Psoas muscle (tissue), 8 donors: ENCODE measurements around the gene NR2C1. TPM values are rescaled to one million over a fixed set of nuclear protein-coding genes. Genes with fewer than 3 reads are reported as not detected.

Experiments
- ATAC-seq, 4 donors: fragments of 200-7000 bp; cut with Tn5 transposase; one replicate each; pipeline ENCODE4 v1.9.1; 2020; ENCODE audit warnings: moderate library complexity in 3 of 4, mild to moderate bottlenecking in 2 of 4
- DNase-seq, 2 donors: peaks; one replicate each; pipeline ENCODE4 v3.0.0-alpha.2; 2020
- H3K27ac ChIP-seq: fragments of 200-600 bp; one replicate; pipeline ENCODE4 v1.8.0; 2022
- H3K27me3 ChIP-seq, 3 donors: fragments of 200-600 bp in 1 of 3; one replicate each; pipeline versions ENCODE4 v1.6.1 to v1.8.0; 2013 to 2022; ENCODE audit warnings: low read length in 2 of 3, mild to moderate bottlenecking in 2 of 3, moderate library complexity in 1 of 3; ENCODE audit not compliant: insufficient read depth in 3 of 3
- H3K36me3 ChIP-seq, 2 donors: fragments of 200-600 bp in 1 of 2; one replicate each; pipeline versions ENCODE4 v1.6.1 to v1.8.0; 2013 to 2022; ENCODE audit warnings: low read depth in 1 of 2, mild to moderate bottlenecking in 1 of 2, moderate library complexity in 1 of 2; ENCODE audit not compliant: insufficient read depth in 1 of 2
- H3K4me1 ChIP-seq: fragments of 200-600 bp; one replicate; pipeline ENCODE4 v1.8.0; 2022
- H3K4me3 ChIP-seq: fragments of 200-600 bp; one replicate; pipeline ENCODE4 v1.8.0; 2022; ENCODE audit warnings: mild to moderate bottlenecking
- H3K9me3 ChIP-seq: fragments of 200-600 bp; one replicate; pipeline ENCODE4 v1.8.0; 2022
- CTCF ChIP-seq: fragments of 200-600 bp; IDR thresholded peaks from one replicate; pipeline ENCODE4 v1.8.0; 2022; ENCODE audit warnings: antibody characterized with exemption
- WGBS, 3 donors: extraction: QIAGEN DNeasy Blood & Tissue Kit; methylation state at CpG; one replicate each; pipeline versions ENCODE4 v1.1.6 to v1.1.7; 2013; 5-methylcytosine and 5-hydroxymethylcytosine counted together
- intact Hi-C, 2 donors: fragments of 100-400 bp; cut with DNase I; formaldehyde crosslinking; loops; one replicate each; pipeline versions ENCODE4 v1.11.0 to v1.14.2; 2022
- polyA plus RNA-seq, 3 donors: library from polyadenylated mRNA; stranded (reverse); fragments of 200-250 nt; gene quantifications; one replicate each; pipeline ENCODE4 v1.2.3, GENCODE V29; 2013
- total RNA-seq, 4 donors: library from RNA; stranded (reverse); fragmentation: NEBNext Ultra II Directional in 2 of 4; extraction: Animal tissue kit (Norgen Biotek cat#: 25700) in 2 of 4; gene quantifications; one replicate each; pipeline versions ENCODE4 v1.2.1 to v1.2.4, GENCODE V29; 2021 to 2023
- donor health status: healthy with polysubstance abuse.
- donor health status: DM: no; HTN: no; CAD: no; lungs with moderate emphysema.
- donor health status: Bipolar disorder and iron deficiency.
- donor health status: healthy.
- donor health status: DM: yes; HTN: yes; CAD: no.
- donor health status: DM: no; HTN: no; CAD: no.
- donor health status: DM: no; HTN: no; CAD: no.
- donor health status: DM: yes; HTN: yes; CAD: no.

NR2C1 gene
- total and polyA plus RNA-seq, 7 donors: 15.0 to 32.3 (median 20.5) TPM

GRCh38 chr12:95059984-95060383, 13.4 kb downstream of the NR2C1 start:
- no peak for TF ChIP-seq CTCF
- no peak overlapping the region for H3K27ac ChIP-seq
- ATAC-seq (no peak), DNase-seq (no peak)
- 94 to 98% (median 94%) methylated on average over 4 of the region's 4 CpGs for WGBS, 3 donors
- no peaks in the 10 kb centered on the region for H3K27me3 ChIP-seq
- no peaks in the 10 kb centered on the region for H3K4me1 ChIP-seq
- no peak overlapping the region for H3K4me3 ChIP-seq
- H3K9me3 ChIP-seq: no peaks in the 10 kb centered on the region
- intact Hi-C loops: loop anchor here in 1 of 2 donors (10.0 kb wide), 1 partner anchor 435 kb away; no protein-coding TSS in a partner anchor
- H3K36me3 ChIP-seq: peaks cover 18 to 100% of the 10 kb centered on the region in 2 donors

GRCh38 chr12:95057424-95057823, 16.0 kb downstream of the NR2C1 start:
- peaks cover 12 to 99% of the 10 kb centered on the region in 2 donors for H3K36me3 ChIP-seq
- WGBS, 3 donors: 97 to 99% (median 98%) methylated on average over 3 of the region's 3 CpGs
- no peak for DNase-seq
- H3K4me1 ChIP-seq: no peaks in the 10 kb centered on the region
- intact Hi-C loops: loop anchor here in 1 of 2 donors (10.0 kb wide), 1 partner anchor 437 kb away; no protein-coding TSS in a partner anchor
- no peaks in the 10 kb centered on the region for H3K27me3 ChIP-seq
- H3K9me3 ChIP-seq: no peaks in the 10 kb centered on the region
- no peak overlapping the region for H3K27ac ChIP-seq
- ATAC-seq: no peak
- TF ChIP-seq CTCF: no peak
- no peak overlapping the region for H3K4me3 ChIP-seq

GRCh38 chr12:95055057-95055456, 18.4 kb downstream of the NR2C1 start:
- no peaks in the 10 kb centered on the region for H3K9me3 ChIP-seq

GRCh38 chr12:95054206-95054605, 19.2 kb downstream of the NR2C1 start:
- no peak for ATAC-seq
- Histone ChIP-seq H3K4me3 (no peak overlapping the region), H3K36me3 (peaks cover 3 to 99% of the 10 kb centered on the region in 2 donors), H3K27ac (no peak overlapping the region), H3K4me1 (no peaks in the 10 kb centered on the region), H3K27me3 (no peaks in the 10 kb centered on the region), H3K9me3 (no peaks in the 10 kb centered on the region)
- no peak for DNase-seq
- intact Hi-C loops: loop anchor here in 1 of 2 donors (10.0 kb wide), 1 partner anchor 441 kb away; no protein-coding TSS in a partner anchor
- TF ChIP-seq CTCF: no peak
- WGBS, 3 donors: 52 to 71% (median 56%) methylated on average over 2 of the region's 2 CpGs

More at GRCh38 chr12:95055057-95055456, 18.4 kb downstream of the NR2C1 start:
- TF ChIP-seq CTCF: no peak
- 91 to 94% (median 92%) methylated on average over 2 of the region's 2 CpGs for WGBS, 3 donors
- Histone ChIP-seq H3K4me3 (no peak overlapping the region), H3K27ac (no peak overlapping the region), H3K36me3 (peaks cover 0 to 99% of the 10 kb centered on the region in 2 donors), H3K27me3 (no peaks in the 10 kb centered on the region), H3K4me1 (no peaks in the 10 kb centered on the region)
- no peak for DNase-seq
- intact Hi-C loops: loop anchor here in 1 of 2 donors (10.0 kb wide), 1 partner anchor 440 kb away; no protein-coding TSS in a partner anchor
- ATAC-seq: no peak

GRCh38 chr12:95051241-95051640, 22.2 kb downstream of the NR2C1 start:
- no peaks in the 10 kb centered on the region for H3K27me3 ChIP-seq
- H3K4me1 ChIP-seq: no peaks in the 10 kb centered on the region
- H3K9me3 ChIP-seq: no peaks in the 10 kb centered on the region
- no peak for TF ChIP-seq CTCF
- 92 to 94% (median 92%) methylated on average over 4 of the region's 4 CpGs for WGBS, 3 donors
- no peak overlapping the region for H3K27ac ChIP-seq
- H3K4me3 ChIP-seq: no peak overlapping the region
- H3K36me3 ChIP-seq: peaks cover 11 to 99% of the 10 kb centered on the region in 2 donors
- DNase-seq: no peak
- intact Hi-C loops: loop anchor here in 1 of 2 donors (10.0 kb wide), 1 partner anchor 444 kb away; no protein-coding TSS in a partner anchor
- ATAC-seq: no peak
